Stimulated activated CD8-positive, alpha-beta memory T cell treated with anti-CD3 and anti-CD28 coated beads, Interleukin-15, amount 100 ng/mL, for 24 hours (primary cell): ENCODE measurements around the gene NAT9.

Source experiments
- DNase-seq: peaks from one replicate; pipeline ENCODE4 v3.0.0-alpha.2; 2020; ENCODE audit warnings: low read depth

Gene NAT9

GRCh38 chr17:74805591-74805991, 29.4 kb upstream of the NAT9 start:
- no peak for DNase-seq

GRCh38 chr17:74804683-74805082, 28.5 kb upstream of the NAT9 start:
- no peak for DNase-seq

DNA sequence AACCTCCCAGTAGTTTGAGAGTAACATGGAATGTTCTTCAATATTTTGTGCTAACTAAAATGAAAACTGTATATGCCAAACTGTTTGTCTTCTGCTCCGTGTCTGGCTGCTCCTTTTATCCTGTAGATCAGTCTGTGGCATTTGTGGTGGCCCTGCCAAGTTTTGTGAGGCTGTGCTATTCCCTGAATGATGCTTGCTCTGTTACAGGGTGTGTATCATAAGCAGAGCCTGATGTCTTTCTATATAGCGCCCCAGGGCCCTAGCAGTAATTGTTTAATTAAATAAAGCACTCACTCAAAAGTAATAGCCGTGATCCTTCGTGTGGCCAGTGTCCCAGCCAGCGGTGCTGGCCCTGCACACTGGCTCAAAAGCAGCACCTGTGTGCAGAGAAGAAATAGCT, 27.8 kb upstream of the NAT9 start:
- DNase-seq, result no peak

DNA sequence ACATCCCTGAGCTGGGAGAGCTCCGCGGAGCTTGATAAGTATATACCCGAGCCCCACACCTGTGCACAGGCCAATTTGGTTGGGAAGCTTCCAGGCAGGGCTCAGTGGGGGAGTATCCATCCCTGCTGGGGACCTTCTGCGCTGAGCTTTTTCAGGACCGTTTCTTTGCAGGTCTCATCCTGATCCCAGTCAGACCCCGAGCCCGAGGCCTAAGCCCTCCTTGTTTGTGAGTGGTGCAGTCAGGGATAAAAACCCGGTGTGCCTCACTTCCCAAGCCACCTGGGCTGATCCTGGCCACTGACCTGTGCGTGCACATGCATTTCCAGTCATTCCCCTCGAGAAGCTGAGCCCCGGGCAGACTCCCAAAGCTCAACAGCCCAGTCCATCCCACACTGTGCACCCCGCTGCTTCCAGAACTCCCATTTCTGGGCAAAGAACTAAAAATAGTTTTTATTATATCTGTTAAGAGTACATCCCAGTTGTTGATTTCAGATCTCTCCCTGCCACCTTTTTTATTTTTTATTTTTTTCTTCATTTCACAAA, 27.3 kb upstream of the NAT9 start:
- DNase-seq, result no peak

DNA sequence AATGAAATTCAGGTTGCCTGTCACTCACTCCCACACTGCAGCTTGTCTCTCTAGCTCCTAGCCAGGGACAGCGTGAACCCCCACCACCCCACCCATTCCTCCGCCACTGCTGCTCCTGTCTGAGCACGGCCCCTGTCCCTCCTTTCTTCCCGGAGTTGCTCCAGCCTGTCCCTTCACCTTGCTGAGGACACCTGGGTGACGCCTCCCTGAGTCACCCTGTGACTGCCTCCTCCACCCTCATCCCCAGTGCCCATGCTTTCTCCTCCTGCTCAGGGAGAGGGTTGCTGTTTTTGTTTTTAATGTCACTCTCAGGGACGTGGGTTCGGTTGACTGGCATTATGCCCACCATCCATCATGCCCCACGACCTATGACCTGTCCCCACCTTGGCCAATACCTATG, 25.8 kb upstream of the NAT9 start:
- DNase-seq, result no peak

DNA sequence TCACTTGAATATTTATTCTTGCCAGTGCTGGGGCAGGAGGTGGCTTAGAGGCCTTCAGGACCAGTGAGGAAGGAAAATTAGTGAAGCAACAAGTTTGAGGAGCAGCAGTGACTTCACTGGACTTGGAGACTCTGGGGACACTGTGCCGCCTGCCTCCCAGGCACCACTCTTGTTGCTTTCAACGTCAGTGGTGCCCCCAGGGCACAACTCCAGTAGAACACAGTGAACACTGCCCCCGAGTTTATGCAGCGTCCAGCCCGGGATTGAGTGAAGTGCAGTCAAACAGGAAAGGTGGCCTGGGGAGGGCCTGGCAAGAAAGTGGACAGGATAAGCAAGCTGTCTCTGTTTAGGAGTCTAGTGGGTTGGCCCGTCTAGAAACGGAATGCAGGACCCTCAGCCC, 24.4 kb upstream of the NAT9 start:
- DNase-seq, result no peak

- no peak for DNase-seq
Observed at GRCh38 chr17:74799097-74799496, 23.0 kb upstream of the NAT9 start.

DNA sequence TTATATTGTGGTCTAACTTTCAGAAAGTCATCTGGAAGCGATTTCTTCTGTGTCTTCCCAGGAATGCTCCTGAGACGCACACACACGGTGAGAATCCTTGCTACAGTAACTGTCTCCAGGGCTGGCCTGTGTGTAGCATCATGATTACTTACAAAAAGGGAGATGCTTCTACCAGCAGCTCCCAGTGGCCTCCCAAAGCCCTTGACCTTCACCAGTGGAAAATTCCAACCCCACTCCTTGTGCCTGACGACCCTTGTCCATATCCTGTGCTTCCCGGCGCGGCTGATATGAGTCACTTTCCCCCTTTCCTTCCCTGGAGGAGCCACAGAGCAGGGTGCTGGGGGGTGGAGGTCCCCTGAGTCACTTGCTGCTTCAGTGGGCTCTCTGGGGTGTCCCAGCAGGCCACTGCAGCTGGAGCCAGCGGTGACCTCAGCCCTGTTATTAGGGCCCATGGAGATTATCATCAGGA, 22.1 kb upstream of the NAT9 start:
- DNase-seq, result no peak

DNA sequence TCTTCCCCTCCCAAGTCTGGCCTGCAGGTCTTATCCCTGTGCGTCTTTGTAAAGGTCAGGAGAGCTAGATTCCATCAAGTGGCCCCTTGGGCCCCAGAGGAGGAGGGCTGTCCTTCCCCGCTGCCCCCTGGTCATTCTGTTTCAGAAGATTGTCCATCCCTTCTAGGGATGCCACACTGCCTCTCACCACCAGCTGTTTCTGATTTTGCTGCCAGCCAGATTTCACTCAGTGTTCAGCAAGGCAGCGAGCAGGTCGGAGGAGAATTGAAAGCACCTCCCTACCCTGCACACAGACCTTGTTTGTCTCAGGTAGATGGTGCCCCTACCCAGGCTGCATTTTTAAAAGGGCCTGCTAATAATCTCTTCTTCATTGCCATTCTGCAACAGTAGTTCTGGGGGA, 21.7 kb upstream of the NAT9 start:
- no peak for DNase-seq

DNA sequence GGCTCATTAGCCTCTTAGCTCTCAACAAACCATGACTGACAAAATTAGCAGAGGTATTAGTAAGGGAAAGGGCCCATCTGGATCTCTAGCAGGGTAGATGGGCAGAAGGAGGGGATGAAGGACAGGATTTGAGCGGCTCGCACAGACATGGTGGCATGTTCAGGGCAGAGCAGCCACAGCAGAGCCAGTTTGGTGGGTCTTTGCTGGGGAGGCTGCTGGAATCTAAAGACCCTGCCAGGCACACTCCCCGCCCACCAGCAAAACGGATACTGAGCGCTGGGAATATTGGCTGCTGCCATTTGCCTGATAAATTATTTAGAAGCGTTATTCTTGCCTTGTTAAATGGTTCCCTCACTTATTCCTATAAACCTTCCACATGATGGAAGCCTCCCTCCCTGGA, 20.7 kb upstream of the NAT9 start:
- no peak for DNase-seq

GRCh38 chr17:74796211-74796610, 20.1 kb upstream of the NAT9 start:
- no peak for DNase-seq

- DNase-seq, result no peak
Observed at GRCh38 chr17:74795327-74796020, 19.3 kb upstream of the NAT9 start.

GRCh38 chr17:74792586-74793105, 16.5 kb upstream of the NAT9 start:
- no peak for DNase-seq

- no peak for DNase-seq
Observed at GRCh38 chr17:74790161-74791058, 14.3 kb upstream of the NAT9 start.

DNA sequence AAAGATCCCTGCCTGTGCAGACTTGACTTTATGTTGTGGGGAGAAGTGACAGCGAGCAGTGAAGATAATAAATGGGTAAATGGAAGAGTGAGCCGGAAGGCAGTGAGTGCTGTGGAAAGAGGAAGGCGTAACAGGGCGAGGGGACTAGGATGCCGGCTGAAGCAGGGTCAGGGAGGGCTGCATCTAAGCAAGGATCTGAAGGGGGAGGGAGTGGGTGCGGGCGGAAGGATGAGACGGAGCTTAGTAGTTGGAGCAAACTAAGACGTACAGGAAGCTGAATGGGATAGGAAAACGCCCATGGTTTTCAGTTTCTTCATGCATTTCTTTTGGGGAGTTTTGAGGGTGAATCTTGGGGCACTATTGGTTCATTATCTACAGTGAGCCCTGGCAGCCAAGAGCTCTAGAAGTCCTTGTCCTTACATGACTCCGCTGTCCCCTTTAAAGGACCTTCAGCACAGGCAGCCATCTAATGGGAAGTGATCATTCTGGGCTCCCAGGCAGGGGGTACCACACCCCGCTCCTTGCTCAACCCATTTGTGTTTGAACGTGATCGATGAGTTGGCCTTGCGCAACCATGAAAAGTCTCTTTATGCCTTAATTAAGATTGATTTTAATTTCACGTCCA, 10.4 kb upstream of the NAT9 start:
- DNase-seq, result no peak

DNA sequence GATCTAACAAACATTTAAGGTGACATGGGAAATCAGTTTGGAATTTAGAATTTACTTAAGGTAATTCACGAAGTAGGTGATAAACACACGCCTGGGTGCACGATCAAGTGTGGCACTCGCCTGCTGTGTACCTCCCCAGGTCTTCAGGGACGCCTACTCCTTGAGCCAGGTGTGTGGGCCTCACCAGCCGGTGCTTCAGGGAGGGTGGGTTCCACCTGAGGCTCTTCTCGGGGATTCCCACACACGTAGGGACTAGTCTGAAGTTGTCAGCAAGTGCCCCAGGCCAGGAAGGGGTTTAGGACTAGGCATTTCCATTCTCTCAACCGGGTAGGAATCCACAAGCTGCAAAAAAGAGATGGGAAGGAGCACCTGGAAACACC, 9.8 kb upstream of the NAT9 start:
- no peak for DNase-seq

DNA sequence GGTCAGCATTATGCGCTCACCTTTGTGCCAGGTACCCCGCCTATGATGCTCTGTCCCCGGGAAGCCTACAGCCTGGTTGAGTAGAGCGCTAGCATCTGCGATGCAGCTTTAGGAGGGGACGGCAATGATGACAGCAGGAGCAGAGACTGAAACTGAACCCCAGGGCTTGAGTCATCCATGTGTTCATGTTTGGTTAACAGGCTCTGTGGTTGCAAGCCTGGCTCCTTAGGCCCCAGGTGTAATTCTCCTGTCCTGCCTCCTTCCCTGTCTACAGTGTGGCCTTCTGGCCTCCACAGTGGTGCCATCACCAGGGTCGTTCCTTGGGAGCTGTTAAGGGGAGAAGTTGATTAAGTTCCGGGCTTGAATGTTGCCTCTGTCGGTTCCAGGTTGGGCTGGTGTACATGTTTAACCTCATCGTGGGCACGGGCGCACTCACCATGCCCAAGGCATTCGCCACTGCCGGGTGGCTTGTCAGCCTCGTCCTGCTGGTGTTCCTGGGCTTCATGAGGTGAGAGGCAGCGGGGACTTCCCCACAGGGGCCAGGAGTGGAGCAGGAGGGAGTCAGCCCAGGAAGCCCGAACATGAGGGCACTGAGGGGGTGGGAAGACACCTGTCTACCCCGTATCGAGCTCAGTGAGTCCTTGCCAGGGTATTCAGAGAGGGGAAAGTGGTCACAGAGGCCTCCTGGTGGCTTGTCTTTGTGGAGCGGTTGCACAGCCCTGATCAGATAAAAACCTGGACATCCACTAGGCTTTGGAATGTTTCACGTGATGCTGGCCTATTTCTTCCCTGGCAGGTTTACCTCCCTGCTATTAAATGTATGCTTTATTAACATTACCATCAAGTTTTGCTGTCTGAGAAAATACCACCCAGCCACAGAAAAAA, 9.2 kb upstream of the NAT9 start:
- DNase-seq, result no peak

GRCh38 chr17:74784125-74784810, 8.1 kb upstream of the NAT9 start:
- no peak for DNase-seq

GRCh38 chr17:74782571-74782970, 6.4 kb upstream of the NAT9 start:
- no peak for DNase-seq

DNA sequence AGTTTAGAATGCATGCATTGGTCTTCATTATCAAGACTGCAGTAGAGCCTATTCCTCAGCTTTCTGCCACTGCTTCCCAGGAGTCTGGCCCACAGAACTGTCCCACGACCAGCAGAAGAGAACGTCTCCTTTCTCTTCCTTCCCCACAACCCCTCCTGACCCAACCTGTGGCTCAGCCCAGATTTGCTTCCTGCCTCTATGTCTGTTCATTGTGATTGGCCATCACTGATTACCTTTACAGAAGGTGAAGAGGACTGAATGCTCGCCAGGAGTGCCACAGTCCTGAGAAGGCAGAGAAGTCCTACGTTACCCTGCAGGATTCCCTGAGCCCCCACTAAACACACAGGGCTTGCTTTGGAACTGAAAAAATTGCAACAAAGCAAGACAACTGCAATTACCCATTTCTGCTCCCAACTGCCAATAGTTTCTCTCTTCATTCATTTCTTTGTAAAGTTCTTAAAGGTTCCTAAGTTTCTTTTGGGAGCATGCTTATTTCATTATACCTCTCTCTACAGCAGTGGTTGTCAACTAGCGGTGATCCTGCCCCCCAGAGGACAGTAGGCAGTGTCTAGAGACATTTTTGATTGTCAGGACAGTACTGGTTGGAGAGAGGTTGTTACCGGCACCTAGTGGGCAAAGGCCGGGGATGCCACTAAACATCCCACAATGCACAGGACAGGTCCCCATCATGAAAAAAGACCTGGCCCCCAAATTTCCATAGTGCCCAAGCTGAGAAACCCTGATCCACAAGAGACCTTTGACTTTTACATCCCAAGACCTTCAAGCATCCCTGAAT, 4.5 kb upstream of the NAT9 start:
- DNase-seq, result no peak
